ENCODE measurements around the gene ANKRD23.
A peak's percentile ranks its signal among the peaks of the same experiment; 100 is the strongest.

Gene ANKRD23

DNA sequence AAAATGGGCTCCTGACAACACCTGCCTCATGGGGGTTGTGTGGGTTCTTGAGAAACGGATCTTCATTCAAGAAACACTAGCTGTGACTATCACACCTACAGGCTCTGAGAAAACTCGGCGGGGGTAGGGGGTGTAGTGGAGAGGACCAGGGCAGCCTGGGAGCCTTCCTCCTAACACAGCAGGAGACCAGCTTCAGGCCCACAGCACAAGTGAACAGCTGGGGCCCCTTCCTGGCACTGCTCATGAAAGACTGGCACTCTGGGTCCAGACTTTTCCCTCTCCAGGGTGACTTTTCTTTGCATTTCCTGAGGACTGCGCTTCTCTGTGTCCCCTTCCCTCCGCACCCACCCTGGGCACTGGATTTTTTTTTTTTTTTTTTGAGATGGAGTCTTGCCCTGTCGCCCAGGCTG lies 33.2 kb upstream of the ANKRD23 start:
- DNase-seq (ENCODE audit: low read depth), result no peak

GRCh38 chr2:96876269-96877041 lies 32.6 kb upstream of the ANKRD23 start:
- no peak for DNase-seq (ENCODE audit: low read depth)

DNA sequence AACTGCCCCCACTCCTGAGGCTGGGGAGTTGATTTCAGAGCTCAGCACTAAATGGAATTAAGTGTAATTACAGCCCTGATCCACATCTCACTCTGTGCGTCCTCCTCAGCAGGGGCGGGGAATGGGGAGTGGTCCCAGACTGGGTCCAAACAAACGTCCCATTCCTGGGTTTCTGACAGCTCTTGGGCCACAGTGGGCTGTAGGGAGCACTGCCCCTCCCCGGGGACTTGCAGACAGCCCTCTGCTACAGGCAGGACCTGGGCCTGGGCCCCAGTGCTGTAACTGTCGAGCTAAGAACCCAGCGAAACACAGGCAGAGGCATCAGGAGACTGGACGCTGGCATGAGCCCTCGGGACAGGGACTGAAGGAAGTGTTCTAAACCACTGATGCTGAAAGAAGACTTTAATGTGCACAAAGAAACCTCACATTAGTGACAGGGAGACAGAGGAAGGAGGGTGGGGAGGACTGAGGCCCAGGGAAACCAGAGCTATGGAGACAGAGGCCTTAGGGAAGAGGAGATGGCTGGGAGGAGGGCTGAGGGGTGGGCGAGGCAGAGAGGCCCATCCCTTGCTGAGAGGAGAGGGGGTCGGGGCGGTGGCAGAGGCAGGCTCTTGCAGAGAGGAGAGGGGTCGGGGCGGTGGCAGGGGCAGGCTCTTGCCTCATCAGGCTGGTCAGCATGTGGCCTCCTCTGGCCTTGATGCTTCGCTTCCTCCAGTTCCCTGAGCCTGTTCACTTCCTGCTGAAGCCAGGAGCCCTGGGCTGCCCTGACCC lies 31.9 kb upstream of the ANKRD23 start:
- no peak for DNase-seq (ENCODE audit: low read depth)

- no peak for DNase-seq (ENCODE audit: low read depth)
Measured at GRCh38 chr2:96874198-96874831, 30.5 kb upstream of the ANKRD23 start.

- DNase-seq (ENCODE audit: low read depth), result no peak
Measured at GRCh38 chr2:96873651-96874096, 29.9 kb upstream of the ANKRD23 start.

DNA sequence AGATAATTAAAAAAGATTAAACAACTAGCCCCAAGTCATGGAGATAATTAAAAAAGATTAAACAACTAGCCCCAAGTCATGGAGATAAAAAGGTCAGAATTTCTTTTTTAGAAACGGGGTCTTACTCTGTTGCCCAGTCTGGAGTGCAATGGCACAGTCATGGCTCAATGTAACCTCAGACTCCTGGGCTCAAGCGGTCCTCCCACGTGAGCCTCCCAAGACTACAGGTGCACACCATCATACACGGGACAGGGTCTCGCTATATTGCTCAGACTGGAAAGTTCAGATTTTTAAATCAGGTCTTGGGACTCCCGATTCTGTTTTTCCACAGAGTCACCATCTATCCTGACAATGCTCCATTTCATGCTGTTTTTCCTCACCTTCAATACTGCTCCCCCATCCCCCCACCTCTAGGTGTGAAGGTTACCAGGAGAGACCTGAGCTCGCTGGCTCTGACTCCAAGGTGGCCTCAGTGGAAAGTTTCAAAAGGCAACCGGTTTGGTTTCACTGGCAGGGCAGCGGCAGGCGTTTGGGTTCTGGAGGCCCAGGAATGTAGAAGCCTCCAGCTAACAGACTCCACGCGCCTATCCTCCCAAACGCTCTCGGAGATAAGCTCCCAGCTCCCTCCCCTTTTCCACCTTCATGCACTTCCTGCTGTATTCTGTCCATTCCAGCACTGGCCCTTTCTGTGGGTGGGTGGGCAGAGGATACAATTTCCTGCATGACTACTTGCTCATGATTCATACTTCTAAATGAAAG lies 28.9 kb upstream of the ANKRD23 start:
- no peak for DNase-seq (ENCODE audit: low read depth)

DNA sequence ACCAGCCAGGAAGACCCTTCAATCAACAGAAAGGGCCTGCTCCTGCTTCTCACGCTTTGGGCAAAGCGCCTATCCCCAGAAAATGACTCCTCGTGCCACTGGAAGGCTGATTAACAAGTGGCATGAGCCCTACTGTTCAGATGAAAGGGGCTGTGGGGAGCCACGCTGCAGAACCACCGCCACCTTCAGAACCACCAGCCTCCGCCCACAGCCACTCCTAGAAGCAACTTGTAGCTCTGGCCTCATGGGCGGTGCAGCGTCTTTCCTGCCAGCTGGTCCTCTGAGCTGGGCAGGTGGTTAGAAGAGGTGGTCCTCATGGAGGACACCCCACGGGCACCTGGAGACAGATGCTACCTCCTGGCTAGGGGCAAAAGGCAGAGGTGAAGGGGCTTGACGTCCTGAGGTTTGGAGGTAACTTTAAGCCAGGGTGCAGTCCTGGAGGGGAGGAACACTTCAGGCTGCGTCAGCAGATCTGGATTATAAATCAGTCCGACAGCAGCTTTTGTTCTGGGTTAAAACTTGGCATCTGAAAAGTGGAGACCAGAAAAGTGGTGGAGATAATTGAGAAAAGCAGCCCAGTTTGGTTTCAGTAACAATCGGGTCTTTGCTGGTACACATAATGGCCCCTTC lies 26.9 kb upstream of the ANKRD23 start:
- peak; percentile 37 for DNase-seq (ENCODE audit: low read depth)

GRCh38 chr2:96869822-96870625 lies 26.2 kb upstream of the ANKRD23 start, which contains the start of gene SEMA4C:
Gene SEMA4C (minus strand): TSS chr2:96870080. CDS start chr2:96867886, 2,194 bp downstream.
- peak; percentile 48 for DNase-seq (ENCODE audit: low read depth)

GRCh38 chr2:96869281-96869821 lies 25.5 kb upstream of the ANKRD23 start:
- DNase-seq (ENCODE audit: low read depth), result no peak

- peak; percentile 48 for DNase-seq (ENCODE audit: low read depth)
Measured at GRCh38 chr2:96868555-96869280, 24.9 kb upstream of the ANKRD23 start.

DNA sequence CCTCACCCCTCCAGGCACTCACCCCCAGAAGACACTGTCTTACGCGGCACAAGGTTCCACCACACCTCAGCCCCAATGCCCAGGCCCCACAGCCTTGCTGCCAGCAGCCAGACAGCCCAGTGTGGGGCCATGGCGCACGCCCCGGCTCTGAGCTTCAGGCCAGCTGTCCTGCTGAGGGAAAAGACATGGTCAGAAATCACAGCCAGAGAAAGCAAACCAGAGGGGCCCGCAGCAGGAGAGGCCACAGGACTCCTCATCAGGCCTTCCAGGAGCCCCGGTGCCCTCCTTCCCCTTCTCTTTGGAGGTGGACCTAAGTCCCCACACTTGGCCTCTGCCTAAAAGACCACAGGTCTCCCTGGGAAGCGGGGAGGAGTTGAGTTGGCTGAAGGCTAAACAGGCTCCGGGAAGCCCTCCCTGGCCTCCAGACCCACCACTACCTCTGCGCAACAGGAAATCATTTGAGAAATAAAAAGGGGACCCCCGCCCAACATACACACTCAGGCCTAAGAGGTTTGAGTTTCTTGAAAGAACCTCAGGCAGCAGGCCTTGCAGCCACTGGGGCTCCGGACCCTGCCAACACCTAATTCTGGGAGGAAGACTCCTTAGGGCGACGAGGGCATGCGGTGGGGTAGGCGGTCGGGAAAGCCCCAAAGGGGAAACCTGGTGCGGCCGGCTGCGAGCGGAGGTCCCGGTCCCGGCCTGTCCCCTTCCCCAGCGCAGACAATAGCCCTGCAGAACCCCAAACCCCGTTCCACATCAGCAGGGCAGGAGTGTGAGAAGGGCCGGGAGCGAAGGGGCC lies 24.1 kb upstream of the ANKRD23 start:
- DNase-seq (ENCODE audit: low read depth), result no peak

GRCh38 chr2:96866986-96867755 lies 23.4 kb upstream of the ANKRD23 start:
- no peak for DNase-seq (ENCODE audit: low read depth)

GRCh38 chr2:96866586-96866985 lies 22.8 kb upstream of the ANKRD23 start:
- no peak for DNase-seq (ENCODE audit: low read depth)

- no peak for DNase-seq (ENCODE audit: low read depth)
Measured at GRCh38 chr2:96866149-96866548, 22.3 kb upstream of the ANKRD23 start.

DNA sequence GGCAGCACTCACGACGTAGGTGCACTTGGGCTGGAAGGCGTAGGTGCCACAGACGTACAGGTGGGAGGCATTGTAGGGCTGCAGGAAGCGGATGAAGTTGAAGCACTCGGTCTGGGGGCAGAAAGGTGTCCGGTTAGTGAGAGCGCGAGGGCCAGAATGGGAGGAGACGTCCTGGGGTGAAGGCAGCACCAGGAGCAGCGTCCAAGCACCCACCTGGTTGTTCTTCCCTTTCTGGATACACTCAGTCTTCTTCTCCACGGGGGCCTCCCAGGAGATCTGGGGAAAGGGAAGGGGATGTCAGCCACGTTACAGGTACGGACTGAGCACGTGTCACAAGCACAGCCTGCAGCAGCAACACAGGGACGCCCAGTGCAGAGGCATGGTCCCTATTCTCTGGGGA lies 21.8 kb upstream of the ANKRD23 start:
- no peak for DNase-seq (ENCODE audit: low read depth)

DNA sequence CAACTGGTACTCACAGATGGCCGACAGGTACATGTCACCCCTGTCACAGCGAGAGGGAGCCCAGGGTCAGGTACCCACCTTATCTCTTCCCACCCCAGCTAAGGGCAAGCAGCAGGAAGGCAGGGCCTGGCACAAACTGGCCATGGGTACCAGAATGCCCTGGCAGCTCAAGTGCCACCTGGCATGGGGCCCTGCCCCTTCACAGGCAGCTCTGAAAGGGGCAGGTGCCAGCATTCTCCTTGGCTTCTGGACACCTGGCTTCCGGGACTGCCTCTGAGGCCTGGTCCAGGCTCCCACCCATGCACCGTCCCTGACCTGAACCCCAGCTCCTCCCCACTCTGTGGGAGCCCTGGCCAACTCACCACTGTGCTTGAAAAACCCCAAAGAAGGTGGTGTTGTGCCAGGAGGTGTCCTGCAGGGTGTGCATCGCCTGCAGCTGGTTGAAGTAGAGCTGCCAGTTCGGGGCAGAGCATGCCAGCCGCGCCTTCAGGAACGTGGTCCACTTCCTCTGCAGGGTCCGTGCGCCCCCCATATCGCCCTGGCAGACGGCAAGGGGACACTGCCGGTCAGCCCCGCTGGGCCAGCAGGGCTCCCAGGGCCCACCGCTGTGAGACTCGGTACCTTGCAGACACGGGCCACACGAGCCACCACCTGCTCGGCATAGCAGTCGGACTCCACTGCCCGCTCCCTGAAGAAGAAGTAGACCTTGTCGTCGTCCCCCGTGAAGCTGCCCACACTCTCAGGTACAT lies 20.7 kb upstream of the ANKRD23 start:
- DNase-seq (ENCODE audit: low read depth), result no peak
